H9 (cell line): ENCODE data around the gene KCNJ10. TPM values are rescaled to one million over a fixed set of nuclear protein-coding genes. Genes with fewer than 3 reads are reported as not detected.

ENCODE experiments used
- DNase-seq: peaks from one replicate; pipeline ENCODE4 v3.0.0-alpha.2; 2017
- H2AFZ ChIP-seq: one replicate; pipeline ENCODE4 v1.6.1; 2013; ENCODE audit warnings: mild to moderate bottlenecking, low read length, control low read depth, moderate library complexity
- H2AK5ac ChIP-seq: 2 replicates; pipeline ENCODE4 v1.6.1; 2013; ENCODE audit warnings: low read length, control low read depth, mixed read lengths; ENCODE audit not compliant: insufficient read length
- H2BK120ac ChIP-seq: one replicate; pipeline ENCODE4 v1.6.1; 2013; ENCODE audit warnings: low read depth, mild to moderate bottlenecking, low read length, control low read depth, inconsistent platforms; ENCODE audit not compliant: poor library complexity, severe bottlenecking
- H2BK12ac ChIP-seq: 2 replicates; pipeline ENCODE4 v1.6.1; 2013; ENCODE audit warnings: low read length, control low read depth, mixed read lengths, low read depth; ENCODE audit not compliant: insufficient read length
- H2BK15ac ChIP-seq: 2 replicates; pipeline ENCODE4 v1.6.1; 2013; ENCODE audit warnings: low read depth, low read length, control low read depth
- H2BK20ac ChIP-seq: one replicate; pipeline ENCODE4 v1.6.1; 2013; ENCODE audit warnings: low read depth, mild to moderate bottlenecking, low read length, control low read depth, inconsistent platforms; ENCODE audit not compliant: poor library complexity, severe bottlenecking
- H2BK5ac ChIP-seq: 2 replicates; pipeline ENCODE4 v1.6.1; 2013; ENCODE audit warnings: low read length, control low read depth, mixed read lengths; ENCODE audit not compliant: insufficient read length
- H3K14ac ChIP-seq: 2 replicates; pipeline ENCODE4 v1.6.1; 2013; ENCODE audit warnings: low read length, control low read depth; ENCODE audit not compliant: insufficient read depth
- H3K18ac ChIP-seq: 2 replicates; pipeline ENCODE4 v1.6.1; 2013; ENCODE audit warnings: low read depth, mild to moderate bottlenecking, mixed read lengths, low read length, control low read depth; ENCODE audit not compliant: insufficient read length
- H3K23ac ChIP-seq: 2 replicates; pipeline ENCODE4 v1.6.1; 2013; ENCODE audit warnings: low read length, control low read depth, mixed read lengths, low read depth; ENCODE audit not compliant: insufficient read length
- H3K23me2 ChIP-seq: 2 replicates; pipeline ENCODE4 v1.6.1; 2013; ENCODE audit warnings: low read depth, mild to moderate bottlenecking, mixed read lengths, low read length, control low read depth; ENCODE audit not compliant: insufficient read length, poor library complexity, severe bottlenecking
- H3K27ac ChIP-seq: 2 replicates; pipeline ENCODE4 v1.5.1; 2013; ENCODE audit warnings: low read length, control low read depth, mixed read lengths, low read depth; ENCODE audit not compliant: insufficient read length
- H3K27me3 ChIP-seq: 2 replicates; pipeline ENCODE4 v1.6.1; 2013; ENCODE audit warnings: low read length, control low read depth, inconsistent platforms; ENCODE audit not compliant: insufficient read depth
- H3K4ac ChIP-seq: 2 replicates; pipeline ENCODE4 v1.6.1; 2013; ENCODE audit warnings: low read depth, mild to moderate bottlenecking, control low read depth, inconsistent platforms, low read length, moderate library complexity
- H3K4me1 ChIP-seq: 2 replicates; pipeline ENCODE4 v1.6.1; 2013; ENCODE audit warnings: low read length, control low read depth, inconsistent platforms; ENCODE audit not compliant: insufficient read depth
- H3K4me2 ChIP-seq: 2 replicates; pipeline ENCODE4 v1.6.1; 2013; ENCODE audit warnings: low read length, control low read depth, mixed read lengths; ENCODE audit not compliant: insufficient read length, insufficient read depth
- H3K56ac ChIP-seq: 2 replicates; pipeline ENCODE4 v1.6.1; 2013; ENCODE audit warnings: low read depth, mild to moderate bottlenecking, mixed read lengths, low read length, control low read depth; ENCODE audit not compliant: insufficient read length
- H3K79me1 ChIP-seq: 2 replicates; pipeline ENCODE4 v1.6.1; 2013; ENCODE audit warnings: low read depth, mild to moderate bottlenecking, moderate library complexity, low read length, control low read depth, inconsistent platforms; ENCODE audit not compliant: insufficient read depth, poor library complexity, severe bottlenecking
- H3K79me2 ChIP-seq: 2 replicates; pipeline ENCODE4 v1.6.1; 2013; ENCODE audit warnings: low read length, control low read depth, inconsistent platforms; ENCODE audit not compliant: insufficient read depth
- H3K9ac ChIP-seq: 2 replicates; pipeline ENCODE4 v1.6.1; 2013; ENCODE audit warnings: low read length, control low read depth, mixed read lengths; ENCODE audit not compliant: insufficient read length; ENCODE audit errors: extremely low read depth
- H3K9me3 ChIP-seq: one replicate; pipeline ENCODE4 v1.6.1; 2013; ENCODE audit warnings: low read depth, low read length, inconsistent platforms; ENCODE audit not compliant: control insufficient read depth
- H3T11ph ChIP-seq: one replicate; pipeline ENCODE4 v1.6.1; 2013; ENCODE audit warnings: mild to moderate bottlenecking, low read length, control low read depth, inconsistent platforms
- H4K20me1 ChIP-seq: one replicate; pipeline ENCODE4 v1.6.1; 2013; ENCODE audit not compliant: control insufficient read depth, insufficient read length, insufficient read depth
- H4K5ac ChIP-seq: 2 replicates; pipeline ENCODE4 v1.6.1; 2013; ENCODE audit warnings: low read depth, mild to moderate bottlenecking, mixed read lengths, low read length, control low read depth; ENCODE audit not compliant: insufficient read length
- H4K8ac ChIP-seq: replicated peaks from 2 replicates; pipeline ENCODE4 v1.6.1; 2013; ENCODE audit warnings: low read length, control low read depth, mixed read lengths, low read depth; ENCODE audit not compliant: insufficient read length
- H4K91ac ChIP-seq: 2 replicates; pipeline ENCODE4 v1.6.1; 2013; ENCODE audit warnings: low read depth, mild to moderate bottlenecking, moderate library complexity, mixed read lengths, low read length, control low read depth; ENCODE audit not compliant: insufficient read length
- H3K27ac Mint-ChIP-seq, 3 experiments: 2 replicates in 2 of 3; 3 replicates in 1 of 3; pipeline ENCODE4 v1.8.0; 2020 to 2021; ENCODE audit warnings: mixed read lengths in 3 of 3, mild to moderate bottlenecking in 1 of 3, moderate library complexity in 1 of 3
- H3K27me3 Mint-ChIP-seq: 2 replicates; pipeline ENCODE4 v1.8.0; 2021; ENCODE audit warnings: low read depth, mild to moderate bottlenecking, moderate library complexity, mixed read lengths
- H3K36me3 Mint-ChIP-seq, 3 experiments: 2 replicates in 2 of 3; 3 replicates in 1 of 3; pipeline ENCODE4 v1.8.0; 2020 to 2021; ENCODE audit warnings: low read depth in 3 of 3, mixed read lengths in 3 of 3; ENCODE audit not compliant: insufficient read depth in 1 of 3
- H3K4me1 Mint-ChIP-seq, 2 experiments: 2 replicates each; pipeline ENCODE4 v1.8.0; 2020; ENCODE audit warnings: mixed read lengths in 2 of 2
- H3K4me3 Mint-ChIP-seq, 2 experiments: 2 replicates in 1 of 2; 3 replicates in 1 of 2; pipeline ENCODE4 v1.8.0; 2020 to 2021; ENCODE audit warnings: mild to moderate bottlenecking in 2 of 2, mixed read lengths in 2 of 2, moderate library complexity in 1 of 2
- H3K9me3 Mint-ChIP-seq, 2 experiments: 2 replicates in 1 of 2; 3 replicates in 1 of 2; pipeline ENCODE4 v1.8.0; 2020; ENCODE audit warnings: mild to moderate bottlenecking in 2 of 2, mixed read lengths in 2 of 2, moderate library complexity in 1 of 2
- WGBS: extraction: QIAGEN DNeasy Blood & Tissue Kit; methylation state at CpG from one replicate; pipeline ENCODE4 v1.1.7; 2013; ENCODE audit warnings: missing lambda C conversion rate, low lambda C conversion rate, mixed read lengths; ENCODE audit not compliant: insufficient read length; ENCODE audit errors: extremely low coverage; 5-methylcytosine and 5-hydroxymethylcytosine counted together
- total RNA-seq: library from RNA; stranded (reverse); gene quantifications from 2 replicates; pipeline ENCODE4 v1.2.1, GENCODE V29; 2021
- TF ChIP-seq, protein P1 (sequence below): fragments of 200-600 bp; sonication (generic); conservative IDR thresholded peaks from 3 replicates; pipeline ENCODE4 v1.8.0; 2021; ENCODE audit warnings: antibody characterized with exemption, mild to moderate bottlenecking

The KCNJ10 gene
- total RNA-seq, 1 experiment from 2014 or later: 0.44 TPM

DNA sequence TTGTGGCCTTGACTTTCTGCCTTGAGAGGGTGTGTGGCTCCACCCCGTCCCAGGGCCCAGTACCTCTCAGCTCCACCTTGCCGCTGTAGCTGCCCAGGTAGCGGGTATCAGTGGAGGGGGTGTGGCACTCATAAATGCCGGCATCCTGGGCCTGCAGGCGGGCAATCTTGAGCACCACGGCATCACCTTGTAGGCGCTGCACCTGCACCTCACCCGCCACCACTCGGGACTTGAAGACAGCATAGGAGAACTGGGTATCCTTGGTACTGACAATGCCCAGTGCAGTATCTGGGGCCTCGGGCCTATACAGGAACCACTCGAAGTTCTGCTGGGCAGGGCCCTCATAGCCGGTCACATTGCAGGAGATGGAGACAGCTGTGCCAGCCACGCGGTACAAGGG lies 24.8 kb upstream of the KCNJ10 start:
- Histone ChIP-seq H2BK12ac (no peak overlapping the region), H3K27me3 (no peaks in the 10 kb centered on the region), H3K9me3 (no peaks in the 10 kb centered on the region), H2BK20ac (no peak overlapping the region), H2BK5ac (no peak overlapping the region), H4K5ac (no peak overlapping the region), H3K9ac (no peak overlapping the region), H2BK120ac (no peak overlapping the region), H3K56ac (no peak overlapping the region), H2BK15ac (no peak overlapping the region), H3K23ac (no peak overlapping the region), H3T11ph (no peak overlapping the region), H2AK5ac (no peak overlapping the region), H3K79me1 (no peaks in the 10 kb centered on the region), H3K79me2 (peaks cover 3% of the 10 kb centered on the region; the same call in 1 of the 2 replicates), H3K18ac (no peak overlapping the region), H2AFZ (no peak overlapping the region), H3K14ac (no peak overlapping the region; the same call in 1 of the 2 replicates), H3K4me2 (no peak overlapping the region), H3K23me2 (peaks cover 12% of the 10 kb centered on the region), H4K20me1 (no peaks in the 10 kb centered on the region), H4K91ac (no peak overlapping the region), H3K4ac (no peak overlapping the region), H3K27ac (no peak overlapping the region), H3K4me1 (peaks cover 19% of the 10 kb centered on the region), H4K8ac (no peak overlapping the region)
- Mint-ChIP-seq H3K36me3 (peaks cover 10 to 35% (median 31%) of the 10 kb centered on the region in 3 experiments), H3K27ac (no peak overlapping the region), H3K27me3 (peaks cover 2% of the 10 kb centered on the region; the same call in 1 of the 2 replicates), H3K4me3 (no peak overlapping the region), H3K9me3 (no peaks in the 10 kb centered on the region), H3K4me1 (peaks cover 39 to 43% of the 10 kb centered on the region in 2 experiments)
- no peak for DNase-seq
- WGBS: no CpG with 5 or more reads among the region's 14 CpGs
- TF ChIP-seq, protein P1, sequence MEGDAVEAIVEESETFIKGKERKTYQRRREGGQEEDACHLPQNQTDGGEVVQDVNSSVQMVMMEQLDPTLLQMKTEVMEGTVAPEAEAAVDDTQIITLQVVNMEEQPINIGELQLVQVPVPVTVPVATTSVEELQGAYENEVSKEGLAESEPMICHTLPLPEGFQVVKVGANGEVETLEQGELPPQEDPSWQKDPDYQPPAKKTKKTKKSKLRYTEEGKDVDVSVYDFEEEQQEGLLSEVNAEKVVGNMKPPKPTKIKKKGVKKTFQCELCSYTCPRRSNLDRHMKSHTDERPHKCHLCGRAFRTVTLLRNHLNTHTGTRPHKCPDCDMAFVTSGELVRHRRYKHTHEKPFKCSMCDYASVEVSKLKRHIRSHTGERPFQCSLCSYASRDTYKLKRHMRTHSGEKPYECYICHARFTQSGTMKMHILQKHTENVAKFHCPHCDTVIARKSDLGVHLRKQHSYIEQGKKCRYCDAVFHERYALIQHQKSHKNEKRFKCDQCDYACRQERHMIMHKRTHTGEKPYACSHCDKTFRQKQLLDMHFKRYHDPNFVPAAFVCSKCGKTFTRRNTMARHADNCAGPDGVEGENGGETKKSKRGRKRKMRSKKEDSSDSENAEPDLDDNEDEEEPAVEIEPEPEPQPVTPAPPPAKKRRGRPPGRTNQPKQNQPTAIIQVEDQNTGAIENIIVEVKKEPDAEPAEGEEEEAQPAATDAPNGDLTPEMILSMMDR: no peak
